Neural cell (in vitro differentiated cells): Measurements from ENCODE around the gene GFER. TPM values are rescaled to one million over a fixed set of nuclear protein-coding genes. Genes with fewer than 3 reads are reported as not detected.

ENCODE experiments used
- H2AFZ ChIP-seq: fragments of 200-600, 300-800 bp; sonication (generic), shearing (Covaris generic); 2 replicates; pipeline ENCODE4 v1.6.0; 2014; ENCODE audit warnings: low read depth, mild to moderate bottlenecking, antibody characterized with exemption, low read length, moderate library complexity
- H3F3A ChIP-seq: fragments of 200-600 bp; shearing (Covaris generic); 2 replicates; pipeline ENCODE4 v1.6.1; 2016; ENCODE audit warnings: mild to moderate bottlenecking, moderate library complexity, mixed read lengths, antibody characterized with exemption, low read length; ENCODE audit not compliant: insufficient read depth, poor library complexity, severe bottlenecking
- H3K27ac ChIP-seq: fragments of 200-600, 300-800 bp; sonication (generic), shearing (Covaris generic); 2 replicates; pipeline ENCODE4 v1.5.1; 2014; ENCODE audit warnings: mild to moderate bottlenecking, low read length, moderate library complexity
- H3K27me3 ChIP-seq: fragments of 300-800, 200-600 bp; sonication (generic), shearing (Covaris generic); 2 replicates; pipeline ENCODE4 v1.6.0; 2014; ENCODE audit warnings: mild to moderate bottlenecking, low read depth, low read length, moderate library complexity; ENCODE audit not compliant: insufficient read depth
- H3K36me3 ChIP-seq: fragments of 300-800, 200-600 bp; sonication (generic), shearing (Covaris generic); 2 replicates; pipeline ENCODE4 v1.5.1; 2014; ENCODE audit warnings: mild to moderate bottlenecking, antibody characterized with exemption, low read length, moderate library complexity; ENCODE audit not compliant: insufficient read depth
- H3K4me2 ChIP-seq: fragments of 300-800, 200-600 bp; sonication (generic), shearing (Covaris generic); 2 replicates; pipeline ENCODE4 v1.6.0; 2014; ENCODE audit warnings: mild to moderate bottlenecking, low read length
- H3K4me3 ChIP-seq: fragments of 300-800, 200-600 bp; sonication (generic), shearing (Covaris generic); 2 replicates; pipeline ENCODE4 v1.5.1; 2014; ENCODE audit warnings: mild to moderate bottlenecking, low read length, moderate library complexity
- H3K79me2 ChIP-seq: fragments of 200-600 bp; shearing (Covaris generic); replicated peaks from 2 replicates; pipeline ENCODE4 v1.6.0; 2014; ENCODE audit warnings: mild to moderate bottlenecking, low read length, moderate library complexity; ENCODE audit not compliant: insufficient read depth
- H3K9ac ChIP-seq: fragments of 300-800, 200-600 bp; sonication (generic), shearing (Covaris generic); 2 replicates; pipeline ENCODE4 v1.6.1; 2016; ENCODE audit warnings: mild to moderate bottlenecking, low read length, mixed read lengths
- H3K9me2 ChIP-seq: fragments of 200-600 bp; shearing (Covaris generic); 2 replicates; pipeline ENCODE4 v1.6.1; 2016; ENCODE audit warnings: mild to moderate bottlenecking, low read length, mixed read lengths; ENCODE audit not compliant: insufficient read depth
- H3K9me3 ChIP-seq: fragments of 200-600, 300-800 bp; sonication (generic), shearing (Covaris generic); 2 replicates; pipeline ENCODE4 v1.6.1; 2016; ENCODE audit warnings: mild to moderate bottlenecking, mixed run types, low read length, moderate library complexity, mixed read lengths
- H4K20me1 ChIP-seq: fragments of 200-600 bp; shearing (Covaris generic); 2 replicates; pipeline ENCODE4 v1.6.1; 2016; ENCODE audit warnings: mild to moderate bottlenecking, mixed run types; ENCODE audit not compliant: insufficient read depth
- EP300 ChIP-seq: fragments of 450-650 bp; conservative IDR thresholded peaks from 2 replicates; pipeline ENCODE4 v1.6.1; 2014; ENCODE audit warnings: antibody characterized with exemption, mild to moderate bottlenecking, moderate library complexity; ENCODE audit not compliant: poor library complexity, severe bottlenecking
- EZH2 ChIP-seq: fragments of 200-600, 300-800 bp; shearing (Covaris generic), sonication (generic); IDR thresholded peaks from 2 replicates; pipeline ENCODE4 v1.6.1; 2014; ENCODE audit warnings: antibody characterized with exemption, low read length, borderline replicate concordance, mild to moderate bottlenecking; ENCODE audit not compliant: insufficient read depth, poor library complexity, severe bottlenecking
- MXI1 ChIP-seq: fragments of 450-650 bp; conservative IDR thresholded peaks from 2 replicates; pipeline ENCODE4 v1.6.1; 2014; ENCODE audit warnings: antibody characterized with exemption, mild to moderate bottlenecking; ENCODE audit not compliant: poor library complexity, severe bottlenecking
- POLR2AphosphoS5 ChIP-seq: IDR thresholded peaks from 2 replicates; pipeline ENCODE4 v1.6.1; 2012
- RAD21 ChIP-seq: fragments of 450-650 bp; conservative IDR thresholded peaks from 2 replicates; pipeline ENCODE4 v1.6.1; 2014; ENCODE audit warnings: antibody characterized with exemption, mild to moderate bottlenecking, moderate library complexity
- SMC3 ChIP-seq: fragments of 450-650 bp; conservative IDR thresholded peaks from 2 replicates; pipeline ENCODE4 v1.6.1; 2014; ENCODE audit warnings: antibody characterized with exemption, mild to moderate bottlenecking, moderate library complexity; ENCODE audit not compliant: poor library complexity
- TAF1 ChIP-seq: IDR thresholded peaks from 2 replicates; pipeline ENCODE4 v1.6.1; 2012; ENCODE audit warnings: low read depth
- polyA plus RNA-seq: library from polyadenylated mRNA; depleted of rRNA; stranded (reverse); fragments of >200 nt; gene quantifications from 2 replicates; pipeline ENCODE4 v1.2.3, GENCODE V29; 2014
- TF ChIP-seq, protein P1 (sequence below): IDR thresholded peaks from 2 replicates; pipeline ENCODE4 v1.6.1; 2012; ENCODE audit warnings: borderline replicate concordance
- TF ChIP-seq, protein P2 (sequence below): fragments of 450-650 bp; IDR thresholded peaks from 2 replicates; pipeline ENCODE4 v1.5.1; 2014; ENCODE audit warnings: antibody characterized with exemption, mild to moderate bottlenecking, moderate library complexity; ENCODE audit not compliant: poor library complexity, severe bottlenecking

GFER gene
- polyA plus RNA-seq, 1 donor from 2014 or later: 37.8 TPM

DNA sequence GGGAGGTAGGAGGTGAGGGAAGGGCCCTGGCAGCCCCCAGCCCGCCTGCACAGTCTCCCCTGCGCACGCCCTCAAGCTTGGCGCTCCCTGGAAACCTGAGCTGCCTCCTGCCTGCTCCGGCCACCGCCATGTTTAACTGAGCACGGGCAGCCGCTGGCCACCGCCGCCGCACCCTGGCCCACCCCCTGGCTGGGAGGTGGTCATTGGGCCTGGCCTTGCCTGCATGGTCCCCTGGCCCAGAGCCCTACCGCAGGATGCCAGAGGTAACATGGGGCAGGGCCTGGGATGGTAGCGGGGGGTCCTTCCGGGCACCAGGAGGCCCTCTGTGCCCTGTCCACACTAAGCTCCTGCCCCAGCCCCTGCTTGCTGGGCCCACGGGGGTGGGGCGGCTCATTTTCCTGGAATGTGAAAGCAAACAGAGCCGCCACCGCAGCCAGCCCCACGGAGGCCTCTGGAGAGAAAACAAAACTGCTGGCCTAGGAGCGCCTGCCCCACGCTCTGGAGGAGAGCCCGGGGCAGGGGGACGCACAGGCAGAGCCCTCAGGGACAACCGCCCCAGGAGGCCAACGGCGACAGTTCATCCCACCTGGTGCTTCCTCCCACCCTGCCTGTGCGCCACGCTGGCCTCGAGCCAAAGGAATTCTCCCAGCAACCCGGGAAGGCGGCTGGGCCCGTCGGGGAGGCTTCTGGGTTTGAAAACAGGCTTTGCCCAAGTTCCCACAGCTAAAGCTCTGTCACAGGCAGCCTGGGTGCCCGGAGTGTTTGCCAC, 51.6 kb downstream of the GFER start:
- H3K27ac ChIP-seq: no peak overlapping the region
- H3K9ac ChIP-seq: no peak overlapping the region
- H3K27me3 ChIP-seq: no peaks in the 10 kb centered on the region
- H3K4me3 ChIP-seq: no peak overlapping the region
- H2AFZ ChIP-seq: no peak overlapping the region
- TF ChIP-seq TAF1 (no peak), POLR2AphosphoS5 (no peak), RAD21 (no peak), MXI1 (no peak), SMC3 (no peak), EZH2 (no peak), EP300 (no peak)
- TF ChIP-seq, protein P1, sequence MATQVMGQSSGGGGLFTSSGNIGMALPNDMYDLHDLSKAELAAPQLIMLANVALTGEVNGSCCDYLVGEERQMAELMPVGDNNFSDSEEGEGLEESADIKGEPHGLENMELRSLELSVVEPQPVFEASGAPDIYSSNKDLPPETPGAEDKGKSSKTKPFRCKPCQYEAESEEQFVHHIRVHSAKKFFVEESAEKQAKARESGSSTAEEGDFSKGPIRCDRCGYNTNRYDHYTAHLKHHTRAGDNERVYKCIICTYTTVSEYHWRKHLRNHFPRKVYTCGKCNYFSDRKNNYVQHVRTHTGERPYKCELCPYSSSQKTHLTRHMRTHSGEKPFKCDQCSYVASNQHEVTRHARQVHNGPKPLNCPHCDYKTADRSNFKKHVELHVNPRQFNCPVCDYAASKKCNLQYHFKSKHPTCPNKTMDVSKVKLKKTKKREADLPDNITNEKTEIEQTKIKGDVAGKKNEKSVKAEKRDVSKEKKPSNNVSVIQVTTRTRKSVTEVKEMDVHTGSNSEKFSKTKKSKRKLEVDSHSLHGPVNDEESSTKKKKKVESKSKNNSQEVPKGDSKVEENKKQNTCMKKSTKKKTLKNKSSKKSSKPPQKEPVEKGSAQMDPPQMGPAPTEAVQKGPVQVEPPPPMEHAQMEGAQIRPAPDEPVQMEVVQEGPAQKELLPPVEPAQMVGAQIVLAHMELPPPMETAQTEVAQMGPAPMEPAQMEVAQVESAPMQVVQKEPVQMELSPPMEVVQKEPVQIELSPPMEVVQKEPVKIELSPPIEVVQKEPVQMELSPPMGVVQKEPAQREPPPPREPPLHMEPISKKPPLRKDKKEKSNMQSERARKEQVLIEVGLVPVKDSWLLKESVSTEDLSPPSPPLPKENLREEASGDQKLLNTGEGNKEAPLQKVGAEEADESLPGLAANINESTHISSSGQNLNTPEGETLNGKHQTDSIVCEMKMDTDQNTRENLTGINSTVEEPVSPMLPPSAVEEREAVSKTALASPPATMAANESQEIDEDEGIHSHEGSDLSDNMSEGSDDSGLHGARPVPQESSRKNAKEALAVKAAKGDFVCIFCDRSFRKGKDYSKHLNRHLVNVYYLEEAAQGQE: no peak
- TF ChIP-seq, protein P2, sequence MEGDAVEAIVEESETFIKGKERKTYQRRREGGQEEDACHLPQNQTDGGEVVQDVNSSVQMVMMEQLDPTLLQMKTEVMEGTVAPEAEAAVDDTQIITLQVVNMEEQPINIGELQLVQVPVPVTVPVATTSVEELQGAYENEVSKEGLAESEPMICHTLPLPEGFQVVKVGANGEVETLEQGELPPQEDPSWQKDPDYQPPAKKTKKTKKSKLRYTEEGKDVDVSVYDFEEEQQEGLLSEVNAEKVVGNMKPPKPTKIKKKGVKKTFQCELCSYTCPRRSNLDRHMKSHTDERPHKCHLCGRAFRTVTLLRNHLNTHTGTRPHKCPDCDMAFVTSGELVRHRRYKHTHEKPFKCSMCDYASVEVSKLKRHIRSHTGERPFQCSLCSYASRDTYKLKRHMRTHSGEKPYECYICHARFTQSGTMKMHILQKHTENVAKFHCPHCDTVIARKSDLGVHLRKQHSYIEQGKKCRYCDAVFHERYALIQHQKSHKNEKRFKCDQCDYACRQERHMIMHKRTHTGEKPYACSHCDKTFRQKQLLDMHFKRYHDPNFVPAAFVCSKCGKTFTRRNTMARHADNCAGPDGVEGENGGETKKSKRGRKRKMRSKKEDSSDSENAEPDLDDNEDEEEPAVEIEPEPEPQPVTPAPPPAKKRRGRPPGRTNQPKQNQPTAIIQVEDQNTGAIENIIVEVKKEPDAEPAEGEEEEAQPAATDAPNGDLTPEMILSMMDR: no peak
- H3K4me2 ChIP-seq: no peak overlapping the region
- no peaks in the 10 kb centered on the region for H3K36me3 ChIP-seq
- no peaks in the 10 kb centered on the region for H3K79me2 ChIP-seq
- no peaks in the 10 kb centered on the region for H3K9me2 ChIP-seq
- H3F3A ChIP-seq: no peaks in the 10 kb centered on the region
- no peaks in the 10 kb centered on the region for H3K9me3 ChIP-seq
- H4K20me1 ChIP-seq: no peaks in the 10 kb centered on the region

- H3K4me2 ChIP-seq: no peak overlapping the region
- TF ChIP-seq TAF1 (no peak), MXI1 (no peak), POLR2AphosphoS5 (no peak), EP300 (no peak), EZH2 (no peak), RAD21 (no peak), SMC3 (no peak)
- TF ChIP-seq, protein P2: no peak
- TF ChIP-seq, protein P1: no peak
- H3F3A ChIP-seq: no peaks in the 10 kb centered on the region
- H2AFZ ChIP-seq: no peak overlapping the region
- no peaks in the 10 kb centered on the region for H3K9me3 ChIP-seq
- H4K20me1 ChIP-seq: no peaks in the 10 kb centered on the region
- H3K9ac ChIP-seq: no peak overlapping the region
- no peaks in the 10 kb centered on the region for H3K27me3 ChIP-seq
- no peak overlapping the region for H3K4me3 ChIP-seq
- H3K27ac ChIP-seq: no peak overlapping the region
- H3K9me2 ChIP-seq: no peaks in the 10 kb centered on the region
- no peaks in the 10 kb centered on the region for H3K36me3 ChIP-seq
- H3K79me2 ChIP-seq: no peaks in the 10 kb centered on the region
Observed at GRCh38 chr16:2036200-2036966, 52.4 kb downstream of the GFER start.
